NT2/D1 (cell line): ENCODE data around the gene WDR48.

Source experiments
- SUZ12 ChIP-seq: IDR thresholded peaks from 2 replicates; pipeline ENCODE4 v1.6.1; 2011; ENCODE audit not compliant: insufficient read length, insufficient read depth; ENCODE audit errors: extremely low read depth
- YY1 ChIP-seq: IDR thresholded peaks from 2 replicates; pipeline ENCODE4 v1.6.1; 2011; ENCODE audit not compliant: insufficient read length, insufficient read depth
- ZNF274 ChIP-seq: IDR thresholded peaks from 2 replicates; pipeline ENCODE4 v1.6.1; 2011; ENCODE audit warnings: mild to moderate bottlenecking, low read depth, low read length

DNA sequence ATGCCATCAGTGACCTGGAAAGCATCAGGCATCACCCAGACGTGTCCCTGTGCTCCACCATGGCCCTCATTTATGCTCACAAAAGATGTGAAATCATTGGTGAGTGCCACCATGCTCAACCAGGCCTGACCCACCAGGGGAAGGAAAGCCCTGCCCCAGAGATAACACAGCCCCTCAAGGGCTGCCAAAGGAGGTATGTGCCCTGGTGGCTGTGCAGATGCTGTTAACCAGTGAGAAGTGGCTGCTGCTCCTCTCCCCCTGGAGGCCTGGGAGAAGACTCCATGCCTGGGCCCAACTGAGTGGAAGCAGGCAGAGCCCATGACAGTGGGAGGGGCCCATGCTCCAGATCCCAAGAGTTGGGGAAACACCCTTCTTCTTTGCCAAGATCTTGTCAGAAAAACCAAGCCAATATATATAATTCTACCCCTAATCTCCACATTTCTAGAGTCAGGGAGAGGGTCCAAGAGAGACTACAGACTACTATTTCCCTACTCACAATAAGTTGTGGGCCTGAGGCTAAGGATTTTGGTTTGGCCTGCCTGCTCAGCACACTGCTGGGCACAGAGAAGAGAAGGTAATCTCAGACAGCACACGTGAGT, 58.3 kb downstream of the WDR48 start:
- TF ChIP-seq ZNF274 (no peak), YY1 (no peak), SUZ12 (no peak)
